OCI-LY1 (cell line): ENCODE results near the gene SLCO4A1.

Experiments used
- CTCF ChIP-seq: fragments of 200-600 bp; sonication (generic), shearing (Covaris generic); IDR thresholded peaks from 2 replicates; pipeline ENCODE4 v1.5.1; 2017; ENCODE audit warnings: mild to moderate bottlenecking, antibody characterized with exemption, low read length, moderate library complexity, mixed read lengths
- EZH2 ChIP-seq: fragments of 200-600 bp; sonication (generic), shearing (Covaris generic); IDR thresholded peaks from 2 replicates; pipeline ENCODE4 v1.8.0; 2017; ENCODE audit warnings: borderline replicate concordance, mixed run types, mild to moderate bottlenecking, antibody characterized with exemption, low read length, moderate library complexity, mixed read lengths

DNA sequence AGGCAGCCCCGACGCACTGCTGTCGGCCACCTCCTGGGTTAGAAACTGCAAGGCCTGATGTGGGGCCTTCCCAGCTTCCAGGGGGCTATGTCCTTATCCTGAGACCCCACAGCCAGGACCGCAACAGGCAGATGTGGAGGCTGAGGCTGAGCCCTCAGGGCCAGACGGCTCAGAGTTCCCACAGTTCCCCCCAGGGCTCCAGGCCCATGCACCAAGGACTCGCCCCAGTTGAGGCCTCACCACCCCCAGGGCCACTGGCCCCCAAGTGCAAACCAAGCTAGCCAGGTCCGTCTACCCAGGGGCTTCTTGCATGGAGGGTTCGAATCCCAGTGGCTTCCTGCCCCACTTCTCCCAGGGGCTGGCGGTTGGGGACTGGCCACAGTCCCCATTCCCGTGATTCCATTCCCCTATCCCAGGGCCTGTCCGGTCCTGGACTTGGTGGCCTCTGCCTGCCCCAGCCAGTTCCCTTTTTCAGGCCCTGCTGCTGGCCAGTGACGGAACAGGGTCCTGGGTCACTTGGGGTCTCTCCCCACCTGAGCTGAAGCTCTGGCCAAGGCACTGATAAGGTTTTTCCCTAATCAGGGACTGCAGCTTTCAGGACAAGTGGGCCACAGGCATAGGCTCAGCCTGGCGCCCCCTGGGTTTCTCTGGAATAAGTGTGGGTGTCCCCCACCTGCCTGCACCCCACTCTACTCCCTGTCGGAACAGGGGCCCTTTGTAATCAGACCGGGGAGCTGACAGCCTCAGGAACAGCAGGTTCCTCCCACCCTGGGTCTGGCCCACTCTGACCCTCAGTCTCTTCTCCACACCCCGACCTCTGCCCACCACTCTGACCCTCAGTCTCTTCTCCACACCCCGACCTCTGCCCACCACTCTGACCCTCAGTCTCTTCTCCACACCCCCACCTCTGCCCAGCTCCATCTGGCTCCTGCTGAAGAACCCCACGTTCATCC, 22.0 kb downstream of the SLCO4A1 start:
- TF ChIP-seq EZH2 (no peak), CTCF (no peak)
